Neural cell (in vitro differentiated cells): ENCODE results near the gene ZNF75A.

Experiments used
- EZH2 ChIP-seq: fragments of 200-600, 300-800 bp; shearing (Covaris generic), sonication (generic); IDR thresholded peaks from 2 replicates; pipeline ENCODE4 v1.6.1; 2014; ENCODE audit warnings: antibody characterized with exemption, low read length, borderline replicate concordance, mild to moderate bottlenecking; ENCODE audit not compliant: insufficient read depth, poor library complexity, severe bottlenecking
- MXI1 ChIP-seq: fragments of 450-650 bp; conservative IDR thresholded peaks from 2 replicates; pipeline ENCODE4 v1.6.1; 2014; ENCODE audit warnings: antibody characterized with exemption, mild to moderate bottlenecking; ENCODE audit not compliant: poor library complexity, severe bottlenecking
- POLR2AphosphoS5 ChIP-seq: IDR thresholded peaks from 2 replicates; pipeline ENCODE4 v1.6.1; 2012
- RAD21 ChIP-seq: fragments of 450-650 bp; conservative IDR thresholded peaks from 2 replicates; pipeline ENCODE4 v1.6.1; 2014; ENCODE audit warnings: antibody characterized with exemption, mild to moderate bottlenecking, moderate library complexity
- TAF1 ChIP-seq: IDR thresholded peaks from 2 replicates; pipeline ENCODE4 v1.6.1; 2012; ENCODE audit warnings: low read depth
- TF ChIP-seq, protein P1 (sequence below): fragments of 450-650 bp; IDR thresholded peaks from 2 replicates; pipeline ENCODE4 v1.5.1; 2014; ENCODE audit warnings: antibody characterized with exemption, mild to moderate bottlenecking, moderate library complexity; ENCODE audit not compliant: poor library complexity, severe bottlenecking
- TF ChIP-seq, protein P2 (sequence below): IDR thresholded peaks from 2 replicates; pipeline ENCODE4 v1.6.1; 2012; ENCODE audit warnings: borderline replicate concordance

DNA sequence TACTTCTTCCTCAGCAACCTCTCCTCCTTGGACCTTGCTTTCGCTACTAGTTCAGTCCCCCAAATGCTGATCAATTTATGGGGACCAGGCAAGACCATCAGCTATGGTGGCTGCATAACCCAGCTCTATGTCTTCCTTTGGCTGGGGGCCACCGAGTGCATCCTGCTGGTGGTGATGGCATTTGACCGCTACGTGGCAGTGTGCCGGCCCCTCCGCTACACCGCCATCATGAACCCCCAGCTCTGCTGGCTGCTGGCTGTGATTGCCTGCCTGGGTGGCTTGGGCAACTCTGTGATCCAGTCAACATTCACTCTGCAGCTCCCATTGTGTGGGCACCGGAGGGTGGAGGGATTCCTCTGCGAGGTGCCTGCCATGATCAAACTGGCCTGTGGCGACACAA is 50.8 kb downstream of the ZNF75A start:
- TF ChIP-seq POLR2AphosphoS5 (no peak), MXI1 (no peak), EZH2 (no peak), TAF1 (no peak), RAD21 (no peak)
- TF ChIP-seq, protein P1, sequence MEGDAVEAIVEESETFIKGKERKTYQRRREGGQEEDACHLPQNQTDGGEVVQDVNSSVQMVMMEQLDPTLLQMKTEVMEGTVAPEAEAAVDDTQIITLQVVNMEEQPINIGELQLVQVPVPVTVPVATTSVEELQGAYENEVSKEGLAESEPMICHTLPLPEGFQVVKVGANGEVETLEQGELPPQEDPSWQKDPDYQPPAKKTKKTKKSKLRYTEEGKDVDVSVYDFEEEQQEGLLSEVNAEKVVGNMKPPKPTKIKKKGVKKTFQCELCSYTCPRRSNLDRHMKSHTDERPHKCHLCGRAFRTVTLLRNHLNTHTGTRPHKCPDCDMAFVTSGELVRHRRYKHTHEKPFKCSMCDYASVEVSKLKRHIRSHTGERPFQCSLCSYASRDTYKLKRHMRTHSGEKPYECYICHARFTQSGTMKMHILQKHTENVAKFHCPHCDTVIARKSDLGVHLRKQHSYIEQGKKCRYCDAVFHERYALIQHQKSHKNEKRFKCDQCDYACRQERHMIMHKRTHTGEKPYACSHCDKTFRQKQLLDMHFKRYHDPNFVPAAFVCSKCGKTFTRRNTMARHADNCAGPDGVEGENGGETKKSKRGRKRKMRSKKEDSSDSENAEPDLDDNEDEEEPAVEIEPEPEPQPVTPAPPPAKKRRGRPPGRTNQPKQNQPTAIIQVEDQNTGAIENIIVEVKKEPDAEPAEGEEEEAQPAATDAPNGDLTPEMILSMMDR = no peak
- TF ChIP-seq, protein P2, sequence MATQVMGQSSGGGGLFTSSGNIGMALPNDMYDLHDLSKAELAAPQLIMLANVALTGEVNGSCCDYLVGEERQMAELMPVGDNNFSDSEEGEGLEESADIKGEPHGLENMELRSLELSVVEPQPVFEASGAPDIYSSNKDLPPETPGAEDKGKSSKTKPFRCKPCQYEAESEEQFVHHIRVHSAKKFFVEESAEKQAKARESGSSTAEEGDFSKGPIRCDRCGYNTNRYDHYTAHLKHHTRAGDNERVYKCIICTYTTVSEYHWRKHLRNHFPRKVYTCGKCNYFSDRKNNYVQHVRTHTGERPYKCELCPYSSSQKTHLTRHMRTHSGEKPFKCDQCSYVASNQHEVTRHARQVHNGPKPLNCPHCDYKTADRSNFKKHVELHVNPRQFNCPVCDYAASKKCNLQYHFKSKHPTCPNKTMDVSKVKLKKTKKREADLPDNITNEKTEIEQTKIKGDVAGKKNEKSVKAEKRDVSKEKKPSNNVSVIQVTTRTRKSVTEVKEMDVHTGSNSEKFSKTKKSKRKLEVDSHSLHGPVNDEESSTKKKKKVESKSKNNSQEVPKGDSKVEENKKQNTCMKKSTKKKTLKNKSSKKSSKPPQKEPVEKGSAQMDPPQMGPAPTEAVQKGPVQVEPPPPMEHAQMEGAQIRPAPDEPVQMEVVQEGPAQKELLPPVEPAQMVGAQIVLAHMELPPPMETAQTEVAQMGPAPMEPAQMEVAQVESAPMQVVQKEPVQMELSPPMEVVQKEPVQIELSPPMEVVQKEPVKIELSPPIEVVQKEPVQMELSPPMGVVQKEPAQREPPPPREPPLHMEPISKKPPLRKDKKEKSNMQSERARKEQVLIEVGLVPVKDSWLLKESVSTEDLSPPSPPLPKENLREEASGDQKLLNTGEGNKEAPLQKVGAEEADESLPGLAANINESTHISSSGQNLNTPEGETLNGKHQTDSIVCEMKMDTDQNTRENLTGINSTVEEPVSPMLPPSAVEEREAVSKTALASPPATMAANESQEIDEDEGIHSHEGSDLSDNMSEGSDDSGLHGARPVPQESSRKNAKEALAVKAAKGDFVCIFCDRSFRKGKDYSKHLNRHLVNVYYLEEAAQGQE = no peak
